Measurements from ENCODE around the gene UNK. TPM values are rescaled to one million over a fixed set of nuclear protein-coding genes. Genes with fewer than 3 reads are reported as not detected.

The UNK gene
- polyA plus RNA-seq, 4 donors = 8.9 to 34.3 (median 16.3) TPM

DNA sequence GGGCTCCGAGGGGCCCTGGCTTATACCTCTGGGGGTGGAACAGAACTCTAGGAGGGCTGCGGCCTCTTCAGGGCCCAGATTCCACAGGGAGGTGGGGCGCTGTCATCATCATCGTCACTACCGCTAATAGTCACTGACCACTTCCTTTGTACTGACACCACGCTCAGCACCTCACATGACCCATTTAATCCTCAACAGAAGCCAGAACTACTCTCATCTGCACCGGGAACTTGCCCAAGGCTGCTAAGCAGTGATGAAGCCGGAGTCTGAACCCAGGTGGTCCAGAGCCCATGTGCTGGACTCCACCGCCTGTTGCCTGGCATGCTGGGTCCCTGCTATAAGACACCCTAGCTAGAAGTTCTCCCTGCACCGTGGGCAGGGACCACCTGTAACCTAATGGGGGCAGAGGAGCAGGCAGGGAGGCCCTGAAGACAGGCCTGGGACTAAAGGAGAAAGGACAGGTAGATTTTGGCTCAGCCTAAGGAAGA, 47.6 kb downstream of the UNK start:
- Histone ChIP-seq H3K9me3 (ENCODE audit: control insufficient read depth in 2 of 2, insufficient read depth in 1 of 2, low read depth in 1 of 2, low read length in 1 of 2) (no peaks in the 10 kb centered on the region), H3K4me3 (ENCODE audit: low read depth in 1 of 3, low read length in 3 of 3) (no peak overlapping the region), H3K4me1 (ENCODE audit: control insufficient read depth in 3 of 3, insufficient read depth in 2 of 3, low read depth in 1 of 3, low read length in 2 of 3) (peaks cover 0 to 16% (median 3%) of the 10 kb centered on the region in 3 donors), H3K36me3 (ENCODE audit: control insufficient read depth in 3 of 3, insufficient read depth in 2 of 3, low read depth in 1 of 3, low read length in 3 of 3) (peaks cover 0 to 87% (median 3%) of the 10 kb centered on the region in 3 donors), H3K27me3 (ENCODE audit: control insufficient read depth in 3 of 3, insufficient read depth in 3 of 3, low read length in 3 of 3) (no peaks in the 10 kb centered on the region), H3K27ac (ENCODE audit: low read depth in 1 of 3, low read length in 2 of 3) (peak overlapping the region; percentile 12 to 91 (median 47))
- 71 to 83% (median 73%) methylated on average over 10 of the region's 10 CpGs for WGBS, 3 donors
- FAIRE-seq (no peak), DNase-seq (peak in 1 of 2 donors; percentile 54)

DNA sequence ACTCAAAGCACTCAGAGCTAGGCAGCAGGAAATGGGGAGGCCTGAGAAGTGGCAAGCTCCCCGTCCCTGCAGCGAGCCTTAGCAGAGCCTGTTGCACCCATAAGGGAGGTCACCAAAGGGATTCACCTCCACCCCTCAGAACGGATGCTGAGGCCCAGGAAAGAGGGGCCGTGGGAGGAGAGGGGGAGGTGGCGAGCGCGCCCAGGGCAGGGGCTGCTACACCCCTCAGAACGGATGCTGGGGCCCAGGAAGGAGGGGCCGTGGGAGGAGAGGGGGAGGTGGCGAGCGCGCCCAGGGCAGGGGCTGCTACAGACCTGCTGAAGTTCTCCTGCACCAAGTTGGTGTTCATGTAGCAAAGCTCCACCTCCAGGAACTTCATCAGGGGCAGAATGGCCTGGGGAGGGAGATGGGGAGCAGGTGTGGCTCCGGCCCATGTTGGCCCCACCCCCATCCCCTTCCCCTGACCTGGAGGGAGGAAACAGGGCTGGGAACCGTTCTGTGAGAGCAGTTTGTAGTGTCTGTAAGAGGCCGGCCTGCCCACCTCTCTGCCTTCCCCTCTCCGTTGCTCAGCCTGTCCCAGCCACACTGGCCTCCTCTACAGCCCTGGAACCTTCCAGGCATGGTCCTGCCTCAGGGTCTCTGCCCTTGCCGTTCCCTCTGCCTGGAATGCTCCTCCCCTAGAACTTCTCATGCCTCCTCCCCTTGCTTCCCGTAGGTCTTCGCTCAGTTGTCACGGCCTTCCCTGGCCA, 48.2 kb downstream of the UNK start:
- Histone ChIP-seq H3K9me3 (ENCODE audit: control insufficient read depth in 2 of 2, insufficient read depth in 1 of 2, low read depth in 1 of 2, low read length in 1 of 2) (no peaks in the 10 kb centered on the region), H3K27ac (ENCODE audit: low read depth in 1 of 3, low read length in 2 of 3) (peak overlapping the region; percentile 12 to 91 (median 47)), H3K27me3 (ENCODE audit: control insufficient read depth in 3 of 3, insufficient read depth in 3 of 3, low read length in 3 of 3) (no peaks in the 10 kb centered on the region), H3K36me3 (ENCODE audit: control insufficient read depth in 3 of 3, insufficient read depth in 2 of 3, low read depth in 1 of 3, low read length in 3 of 3) (peaks cover 0 to 84% (median 3%) of the 10 kb centered on the region in 3 donors), H3K4me1 (ENCODE audit: control insufficient read depth in 3 of 3, insufficient read depth in 2 of 3, low read depth in 1 of 3, low read length in 2 of 3) (peaks cover 0 to 10% (median 3%) of the 10 kb centered on the region in 3 donors), H3K4me3 (ENCODE audit: low read depth in 1 of 3, low read length in 3 of 3) (no peak overlapping the region)
- 50 to 73% (median 53%) methylated on average over 19 to 20 of the region's 20 CpGs for WGBS, 3 donors
- DNase-seq = no peak
- FAIRE-seq = no peak

- Histone ChIP-seq H3K4me1 (ENCODE audit: control insufficient read depth in 3 of 3, insufficient read depth in 2 of 3, low read depth in 1 of 3, low read length in 2 of 3) (peaks cover 0 to 4% (median 3%) of the 10 kb centered on the region in 3 donors), H3K9me3 (ENCODE audit: control insufficient read depth in 2 of 2, insufficient read depth in 1 of 2, low read depth in 1 of 2, low read length in 1 of 2) (no peaks in the 10 kb centered on the region), H3K27me3 (ENCODE audit: control insufficient read depth in 3 of 3, insufficient read depth in 3 of 3, low read length in 3 of 3) (no peaks in the 10 kb centered on the region), H3K27ac (ENCODE audit: low read depth in 1 of 3, low read length in 2 of 3) (no peak overlapping the region), H3K4me3 (ENCODE audit: low read depth in 1 of 3, low read length in 3 of 3) (no peak overlapping the region), H3K36me3 (ENCODE audit: control insufficient read depth in 3 of 3, insufficient read depth in 2 of 3, low read depth in 1 of 3, low read length in 3 of 3) (peaks cover 0 to 79% (median 2%) of the 10 kb centered on the region in 3 donors)
- 72 to 92% (median 91%) methylated on average over 13 to 25 of the region's 25 CpGs for WGBS, 3 donors
- DNase-seq = no peak
- FAIRE-seq = no peak
Measured at GRCh38 chr17:75834279-75834920, 49.8 kb downstream of the UNK start.

GRCh38 chr17:75834928-75835653, 50.5 kb downstream of the UNK start:
- Histone ChIP-seq H3K27me3 (ENCODE audit: control insufficient read depth in 3 of 3, insufficient read depth in 3 of 3, low read length in 3 of 3) (no peaks in the 10 kb centered on the region), H3K4me1 (ENCODE audit: control insufficient read depth in 3 of 3, insufficient read depth in 2 of 3, low read depth in 1 of 3, low read length in 2 of 3) (peaks cover 0 to 4% (median 3%) of the 10 kb centered on the region in 3 donors), H3K36me3 (ENCODE audit: control insufficient read depth in 3 of 3, insufficient read depth in 2 of 3, low read depth in 1 of 3, low read length in 3 of 3) (peaks cover 0 to 79% (median 5%) of the 10 kb centered on the region in 3 donors), H3K27ac (ENCODE audit: low read depth in 1 of 3, low read length in 2 of 3) (peak overlapping the region in 1 of 3 donors; percentile 3), H3K9me3 (ENCODE audit: control insufficient read depth in 2 of 2, insufficient read depth in 1 of 2, low read depth in 1 of 2, low read length in 1 of 2) (no peaks in the 10 kb centered on the region), H3K4me3 (ENCODE audit: low read depth in 1 of 3, low read length in 3 of 3) (no peak overlapping the region)
- 63 to 71% (median 69%) methylated on average over 23 to 24 of the region's 24 CpGs for WGBS, 3 donors
- FAIRE-seq (no peak), DNase-seq (no peak)

DNA sequence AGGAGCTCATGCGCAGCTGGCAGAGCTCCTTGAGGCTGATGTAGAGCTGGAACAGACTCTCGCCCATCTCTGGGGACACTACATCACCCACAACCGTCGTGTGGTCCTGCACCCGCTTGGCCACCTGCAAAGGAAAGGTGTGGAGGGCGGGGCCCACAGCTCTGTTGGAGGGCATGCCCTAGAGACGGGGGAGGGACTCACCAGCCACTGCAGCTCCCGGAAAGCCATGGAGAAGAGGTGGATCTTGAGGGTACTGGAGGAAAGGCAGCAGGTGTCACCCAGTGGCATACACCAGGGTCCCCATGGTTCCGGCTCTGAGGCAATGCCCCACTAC, 51.0 kb downstream of the UNK start:
- DNase-seq (no peak), FAIRE-seq (no peak)
- Histone ChIP-seq H3K9me3 (ENCODE audit: control insufficient read depth in 2 of 2, insufficient read depth in 1 of 2, low read depth in 1 of 2, low read length in 1 of 2) (no peaks in the 10 kb centered on the region), H3K4me3 (ENCODE audit: low read depth in 1 of 3, low read length in 3 of 3) (no peak overlapping the region), H3K27ac (ENCODE audit: low read depth in 1 of 3, low read length in 2 of 3) (no peak overlapping the region), H3K27me3 (ENCODE audit: control insufficient read depth in 3 of 3, insufficient read depth in 3 of 3, low read length in 3 of 3) (no peaks in the 10 kb centered on the region), H3K36me3 (ENCODE audit: control insufficient read depth in 3 of 3, insufficient read depth in 2 of 3, low read depth in 1 of 3, low read length in 3 of 3) (peaks cover 0 to 79% (median 5%) of the 10 kb centered on the region in 3 donors), H3K4me1 (ENCODE audit: control insufficient read depth in 3 of 3, insufficient read depth in 2 of 3, low read depth in 1 of 3, low read length in 2 of 3) (peaks cover 0 to 3% (median 1%) of the 10 kb centered on the region in 3 donors)
- WGBS, 3 donors = 49 to 75% (median 70%) methylated on average over 9 of the region's 9 CpGs

GRCh38 chr17:75836605-75837004, 52.0 kb downstream of the UNK start:
- Histone ChIP-seq H3K4me3 (ENCODE audit: low read depth in 1 of 3, low read length in 3 of 3) (no peak overlapping the region), H3K27ac (ENCODE audit: low read depth in 1 of 3, low read length in 2 of 3) (no peak overlapping the region), H3K9me3 (ENCODE audit: control insufficient read depth in 2 of 2, insufficient read depth in 1 of 2, low read depth in 1 of 2, low read length in 1 of 2) (no peaks in the 10 kb centered on the region), H3K27me3 (ENCODE audit: control insufficient read depth in 3 of 3, insufficient read depth in 3 of 3, low read length in 3 of 3) (no peaks in the 10 kb centered on the region), H3K36me3 (ENCODE audit: control insufficient read depth in 3 of 3, insufficient read depth in 2 of 3, low read depth in 1 of 3, low read length in 3 of 3) (peaks cover 0 to 77% (median 5%) of the 10 kb centered on the region in 3 donors), H3K4me1 (ENCODE audit: control insufficient read depth in 3 of 3, insufficient read depth in 2 of 3, low read depth in 1 of 3, low read length in 2 of 3) (no peaks in the 10 kb centered on the region)
- DNase-seq (no peak), FAIRE-seq (no peak)
- WGBS, 3 donors = 72 to 87% (median 79%) methylated on average over 8 to 9 of the region's 9 CpGs

- Histone ChIP-seq H3K27me3 (ENCODE audit: control insufficient read depth in 3 of 3, insufficient read depth in 3 of 3, low read length in 3 of 3) (no peaks in the 10 kb centered on the region), H3K27ac (ENCODE audit: low read depth in 1 of 3, low read length in 2 of 3) (no peak overlapping the region), H3K36me3 (ENCODE audit: control insufficient read depth in 3 of 3, insufficient read depth in 2 of 3, low read depth in 1 of 3, low read length in 3 of 3) (peaks cover 0 to 77% (median 5%) of the 10 kb centered on the region in 3 donors), H3K4me1 (ENCODE audit: control insufficient read depth in 3 of 3, insufficient read depth in 2 of 3, low read depth in 1 of 3, low read length in 2 of 3) (no peaks in the 10 kb centered on the region), H3K4me3 (ENCODE audit: low read depth in 1 of 3, low read length in 3 of 3) (no peak overlapping the region), H3K9me3 (ENCODE audit: control insufficient read depth in 2 of 2, insufficient read depth in 1 of 2, low read depth in 1 of 2, low read length in 1 of 2) (no peaks in the 10 kb centered on the region)
- FAIRE-seq = no peak
- WGBS, 3 donors = 81 to 83% (median 81%) methylated on average over 7 of the region's 7 CpGs
- DNase-seq = no peak
Measured at GRCh38 chr17:75837899-75838298, 53.3 kb downstream of the UNK start.

DNA sequence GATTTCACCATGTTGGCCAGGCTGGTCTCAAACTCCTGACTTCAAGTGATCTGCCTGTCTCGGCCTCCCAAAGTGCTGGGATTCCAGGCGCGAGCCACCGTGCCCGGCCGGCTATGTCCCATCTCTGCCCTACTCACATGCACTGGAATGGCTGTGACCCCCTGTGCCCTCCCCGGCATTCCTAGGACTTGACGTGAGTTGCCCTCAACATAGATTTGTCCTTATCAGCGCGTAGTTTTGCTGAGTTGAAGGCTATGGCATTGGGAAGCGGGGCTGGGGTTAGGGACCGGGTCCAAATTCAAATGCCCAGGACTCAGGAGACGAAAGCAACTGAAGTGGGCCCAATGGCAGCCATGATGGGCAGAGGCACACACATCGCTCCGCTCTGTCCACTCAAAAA, 53.8 kb downstream of the UNK start:
- no peak overlapping the region for H3K4me3 ChIP-seq (ENCODE audit: low read depth in 1 of 3, low read length in 3 of 3)
- no peak overlapping the region for H3K27ac ChIP-seq (ENCODE audit: low read depth in 1 of 3, low read length in 2 of 3)
- FAIRE-seq (no peak), DNase-seq (no peak)
- WGBS, 3 donors = 93 to 95% (median 94%) methylated on average over 15 of the region's 15 CpGs
- no peaks in the 10 kb centered on the region for H3K27me3 ChIP-seq (ENCODE audit: control insufficient read depth in 3 of 3, insufficient read depth in 3 of 3, low read length in 3 of 3)
- peaks cover 0 to 77% (median 5%) of the 10 kb centered on the region in 3 donors for H3K36me3 ChIP-seq (ENCODE audit: control insufficient read depth in 3 of 3, insufficient read depth in 2 of 3, low read depth in 1 of 3, low read length in 3 of 3)
- H3K9me3 ChIP-seq (ENCODE audit: control insufficient read depth in 2 of 2, insufficient read depth in 1 of 2, low read depth in 1 of 2, low read length in 1 of 2) = no peaks in the 10 kb centered on the region
- peaks cover 0 to 4% (median 0%) of the 10 kb centered on the region in 3 donors for H3K4me1 ChIP-seq (ENCODE audit: control insufficient read depth in 3 of 3, insufficient read depth in 2 of 3, low read depth in 1 of 3, low read length in 2 of 3)

All from small intestine (tissue), 7 donors.